A549 (cell line): ENCODE measurements around the gene CNTN5.

ENCODE experiments used
- BCL3 ChIP-seq: fragments of >200 bp; sonication (Bioruptor Twin); formaldehyde crosslinking; IDR thresholded peaks from 3 replicates; pipeline ENCODE4 v1.6.1; 2016
- CEBPB ChIP-seq, 2 experiments: fragments of >200 bp in 1 of 2; sonication (Bioruptor Twin) in 1 of 2; formaldehyde crosslinking in 1 of 2; IDR thresholded peaks; 2 replicates each; pipeline ENCODE4 v1.6.1; 2012 to 2016
- CHD2 ChIP-seq: fragments of 150-350 bp; IDR thresholded peaks from 2 replicates; pipeline ENCODE4 v1.6.1; 2014; ENCODE audit warnings: low read length; ENCODE audit not compliant: partially characterized antibody
- CTCF ChIP-seq: fragments of >200 bp; sonication (Bioruptor Twin); formaldehyde crosslinking; IDR thresholded peaks from 3 replicates; pipeline ENCODE4 v1.5.1; 2016
- JUN ChIP-seq, 2 experiments: fragments of >200 bp; sonication (Bioruptor Twin); formaldehyde crosslinking; IDR thresholded peaks; 2 replicates in 1 of 2; 3 replicates in 1 of 2; pipeline ENCODE4 v1.6.1; 2016 to 2017
- KDM1A ChIP-seq: fragments of 200-600 bp; sonication (generic); IDR thresholded peaks from 2 replicates; pipeline ENCODE4 v1.6.1; 2016; ENCODE audit warnings: low read depth, mild to moderate bottlenecking
- NR3C1 ChIP-seq: fragments of >200 bp; sonication (Bioruptor Twin); formaldehyde crosslinking; IDR thresholded peaks from 3 replicates; pipeline ENCODE4 v1.6.1; 2017
- POLR2A ChIP-seq: IDR thresholded peaks from 2 replicates; pipeline ENCODE4 v1.6.1; 2012; ENCODE audit warnings: mild to moderate bottlenecking, low read length
- SMC3 ChIP-seq: fragments of >200 bp; sonication (Bioruptor Twin); formaldehyde crosslinking; IDR thresholded peaks from 3 replicates; pipeline ENCODE4 v1.6.1; 2018; ENCODE audit warnings: inconsistent platforms
- TP53 ChIP-seq: fragments of 250-450 bp; sonication (Bioruptor Pico); IDR thresholded peaks from 2 replicates; pipeline ENCODE4 v1.5.0; 2021; ENCODE audit warnings: mild to moderate bottlenecking, moderate library complexity
- USF2 ChIP-seq: fragments of 450-650 bp; IDR thresholded peaks from 2 replicates; pipeline ENCODE4 v1.6.1; 2014; ENCODE audit warnings: antibody characterized with exemption
- ZSCAN20 ChIP-seq: fragments of 250-450 bp; sonication (Bioruptor Pico); IDR thresholded peaks from 2 replicates; pipeline ENCODE4 v1.8.0; 2022; ENCODE audit warnings: mild to moderate bottlenecking, moderate library complexity

GRCh38 chr11:99822846-99823565, 802.3 kb downstream of the CNTN5 start:
- no peak for TF ChIP-seq CTCF
- no peak for TF ChIP-seq TP53 (CRISPR knock-in tag)
- TF ChIP-seq POLR2A, result no peak
- no peak for TF ChIP-seq CHD2
- no peak for TF ChIP-seq ZSCAN20 (CRISPR knock-in tag)
- no peak for TF ChIP-seq USF2
- TF ChIP-seq BCL3, result no peak
- TF ChIP-seq SMC3, result no peak
- TF ChIP-seq JUN (IDR thresholded peaks at IDR 0.05), result no peak
- TF ChIP-seq KDM1A, result no peak
- TF ChIP-seq NR3C1, result no peak
- TF ChIP-seq CEBPB (IDR thresholded peaks at IDR 0.05), result no peak
